Keratinocyte (primary cell): Measurements from ENCODE around the gene NLRP1.

ENCODE experiments used
- CTCF ChIP-seq, 3 experiments: IDR thresholded peaks in 1 of 3; conservative IDR thresholded peaks in 1 of 3; optimal IDR thresholded peaks in 1 of 3; 2 replicates in 2 of 3; 3 replicates in 1 of 3; pipeline versions ENCODE3 to v1.5.1; 2011; ENCODE audit warnings: low read length in 3 of 3, mild to moderate bottlenecking in 3 of 3, moderate library complexity in 2 of 3, control low read depth in 1 of 3, inconsistent platforms in 1 of 3; ENCODE audit not compliant: insufficient read depth in 2 of 3; ENCODE audit errors: extremely low read depth in 1 of 3
- EZH2 ChIP-seq: IDR thresholded peaks from one replicate; pipeline ENCODE4 v1.6.1; 2012; ENCODE audit warnings: inconsistent platforms, mild to moderate bottlenecking, low read length, moderate library complexity

GRCh38 chr17:5583426-5584382 lies 605 bp downstream of the NLRP1 start:
- peak in 1 of 3 experiments; percentile 27 for TF ChIP-seq CTCF (optimal IDR thresholded peaks at IDR 0.05 in 1 of 3, IDR thresholded peaks at IDR 0.05 in 1 of 3, conservative IDR thresholded peaks at IDR 0.05 in 1 of 3; ENCODE audit: extremely low read depth in 1 of 3, insufficient read depth in 2 of 3, low read length in 3 of 3)
- TF ChIP-seq EZH2, result no peak
